Measurements from ENCODE around the gene IL16.
A peak's percentile ranks its signal among the peaks of the same experiment; 100 is the strongest.

Gene IL16

DNA sequence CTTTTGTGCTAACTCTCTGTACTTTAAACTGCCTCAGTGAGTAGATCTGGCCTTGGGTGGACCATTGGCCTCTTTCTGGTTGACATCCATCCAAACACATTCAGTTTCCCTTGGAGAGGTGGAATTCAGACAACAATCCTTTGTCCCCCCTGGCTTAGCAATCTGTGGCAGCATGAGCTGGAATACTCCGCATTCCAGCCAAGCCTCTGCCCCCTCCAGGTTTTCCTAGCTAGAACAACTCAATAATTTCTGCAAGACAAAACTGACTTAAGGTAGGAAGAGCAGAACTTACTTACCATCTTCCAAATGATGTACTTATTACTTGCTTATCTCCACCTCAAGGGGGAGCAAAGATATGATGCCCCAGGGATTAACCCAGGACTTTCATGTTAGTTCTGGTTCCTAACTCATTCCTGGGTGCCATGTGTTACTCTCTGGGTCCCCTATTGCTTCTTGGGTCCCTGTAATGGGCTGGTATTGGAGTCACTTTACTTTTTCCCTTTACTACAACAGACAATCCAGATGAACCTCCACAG, 21.8 kb upstream of the IL16 start:
- no peak for DNase-seq (ENCODE audit: low read depth)
- no peak overlapping the region for H3K4me3 ChIP-seq (replicated peaks; ENCODE audit: low read depth, low read length)
- TF ChIP-seq, protein P1, sequence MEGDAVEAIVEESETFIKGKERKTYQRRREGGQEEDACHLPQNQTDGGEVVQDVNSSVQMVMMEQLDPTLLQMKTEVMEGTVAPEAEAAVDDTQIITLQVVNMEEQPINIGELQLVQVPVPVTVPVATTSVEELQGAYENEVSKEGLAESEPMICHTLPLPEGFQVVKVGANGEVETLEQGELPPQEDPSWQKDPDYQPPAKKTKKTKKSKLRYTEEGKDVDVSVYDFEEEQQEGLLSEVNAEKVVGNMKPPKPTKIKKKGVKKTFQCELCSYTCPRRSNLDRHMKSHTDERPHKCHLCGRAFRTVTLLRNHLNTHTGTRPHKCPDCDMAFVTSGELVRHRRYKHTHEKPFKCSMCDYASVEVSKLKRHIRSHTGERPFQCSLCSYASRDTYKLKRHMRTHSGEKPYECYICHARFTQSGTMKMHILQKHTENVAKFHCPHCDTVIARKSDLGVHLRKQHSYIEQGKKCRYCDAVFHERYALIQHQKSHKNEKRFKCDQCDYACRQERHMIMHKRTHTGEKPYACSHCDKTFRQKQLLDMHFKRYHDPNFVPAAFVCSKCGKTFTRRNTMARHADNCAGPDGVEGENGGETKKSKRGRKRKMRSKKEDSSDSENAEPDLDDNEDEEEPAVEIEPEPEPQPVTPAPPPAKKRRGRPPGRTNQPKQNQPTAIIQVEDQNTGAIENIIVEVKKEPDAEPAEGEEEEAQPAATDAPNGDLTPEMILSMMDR (IDR thresholded peaks at IDR 0.05; ENCODE audit: low read length, missing control alignments): no peak

DNA sequence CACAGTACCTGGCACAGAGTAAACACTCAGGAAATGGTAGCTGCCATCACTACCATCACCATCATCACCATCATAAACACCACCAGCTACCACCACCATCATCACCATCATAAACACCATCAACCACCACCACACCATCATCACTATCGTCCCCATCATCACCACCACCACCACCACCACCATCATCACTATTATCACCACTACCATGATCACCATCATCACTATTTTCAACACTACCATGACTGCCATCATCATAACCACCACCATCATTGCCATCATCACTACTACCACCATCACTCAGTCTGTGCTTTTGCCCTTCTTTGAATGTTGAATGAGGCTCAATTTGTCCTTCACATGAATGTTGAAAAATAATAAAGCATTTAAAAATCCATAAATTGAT, 21.2 kb upstream of the IL16 start:
- no peak for DNase-seq (ENCODE audit: low read depth)
- H3K4me3 ChIP-seq (replicated peaks; ENCODE audit: low read depth, low read length): no peak overlapping the region
- TF ChIP-seq, protein P1 (IDR thresholded peaks at IDR 0.05; ENCODE audit: low read length, missing control alignments): no peak

- no peak for DNase-seq (ENCODE audit: low read depth)
Measured at GRCh38 chr15:81176291-81176893, 20.3 kb upstream of the IL16 start.

DNA sequence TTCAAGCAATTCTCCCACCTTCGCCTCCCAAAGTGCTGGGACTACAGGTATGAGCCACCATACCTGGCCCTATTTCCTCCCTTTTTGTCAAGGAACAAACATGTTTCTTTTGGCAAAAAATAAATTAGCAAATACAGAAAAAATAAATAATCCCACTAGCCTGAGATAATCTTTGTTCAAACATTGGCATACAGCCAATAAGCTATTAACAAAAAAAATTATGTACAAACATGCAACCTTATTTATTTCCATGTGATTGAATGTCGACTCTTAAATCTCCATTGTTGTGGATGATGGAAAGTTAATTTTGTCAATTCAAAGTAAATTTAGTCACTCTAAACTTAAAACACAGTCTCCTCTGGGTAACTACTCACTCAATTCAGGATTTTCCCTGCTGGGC, 18.3 kb upstream of the IL16 start:
- H3K4me3 ChIP-seq (replicated peaks; ENCODE audit: low read depth, low read length): no peak overlapping the region
- TF ChIP-seq, protein P1 (IDR thresholded peaks at IDR 0.05; ENCODE audit: low read length, missing control alignments): no peak
- DNase-seq (ENCODE audit: low read depth): no peak

More at GRCh38 chr15:81176291-81176893, 20.3 kb upstream of the IL16 start:
- no peak overlapping the region for H3K4me3 ChIP-seq (replicated peaks; ENCODE audit: low read depth, low read length)
- TF ChIP-seq, protein P1 (IDR thresholded peaks at IDR 0.05; ENCODE audit: low read length, missing control alignments): peak; percentile 12

DNA sequence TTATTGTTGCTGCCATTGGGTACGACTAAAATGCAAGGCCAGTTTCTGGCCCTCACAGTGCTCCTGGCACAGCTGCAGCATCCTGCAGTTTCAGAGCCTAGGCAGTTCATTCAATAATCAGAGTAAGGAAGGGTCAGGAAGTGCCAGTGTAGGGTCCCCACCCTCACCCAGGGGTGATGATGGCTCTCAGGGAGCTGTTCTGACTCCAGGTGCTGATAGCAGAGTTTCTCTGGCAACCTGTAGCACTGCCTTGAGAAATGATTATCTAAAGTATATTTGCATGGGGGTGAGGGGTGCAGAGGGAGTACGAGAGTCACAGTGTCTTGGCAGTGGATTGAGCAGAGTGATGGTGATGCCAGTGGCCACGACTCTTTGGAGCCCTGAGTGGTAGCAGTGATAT, 15.5 kb upstream of the IL16 start:
- TF ChIP-seq, protein P1 (IDR thresholded peaks at IDR 0.05; ENCODE audit: low read length, missing control alignments): no peak
- no peak overlapping the region for H3K4me3 ChIP-seq (replicated peaks; ENCODE audit: low read depth, low read length)
- no peak for DNase-seq (ENCODE audit: low read depth)

DNA sequence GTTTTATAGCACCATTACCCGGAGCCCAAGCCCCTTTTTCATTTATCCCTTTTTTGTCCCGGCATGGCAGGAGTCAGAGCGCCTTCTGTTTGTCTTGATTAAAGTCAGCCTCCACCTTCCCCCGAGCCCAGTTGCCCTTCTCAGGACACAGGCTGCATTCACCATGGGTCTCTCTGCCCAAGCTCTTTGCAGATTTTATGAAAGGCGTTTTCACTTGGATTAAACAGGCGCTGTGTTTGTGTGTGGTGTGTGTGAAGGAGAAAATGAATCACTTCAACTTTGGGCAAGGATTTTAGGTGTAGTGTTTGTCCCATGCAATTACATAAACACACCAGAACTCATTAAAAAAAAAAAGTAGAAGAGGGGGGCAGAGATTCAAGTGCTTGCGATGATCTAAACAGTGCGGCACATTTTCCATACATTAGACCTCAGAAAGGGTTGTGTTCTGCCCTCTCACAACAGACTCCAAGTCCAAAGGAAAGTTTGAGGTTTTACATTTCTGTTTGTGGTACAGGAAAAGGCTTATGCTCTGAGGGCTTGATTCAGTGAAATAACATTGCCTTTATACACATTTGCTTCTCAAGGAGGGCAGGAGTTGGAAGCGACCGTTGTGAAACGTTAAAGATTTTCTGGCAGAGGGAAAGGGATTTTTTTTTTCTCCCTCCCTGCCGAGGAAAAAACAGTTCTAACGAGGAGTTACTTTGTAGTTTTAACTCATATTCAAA, 14.5 kb upstream of the IL16 start:
- TF ChIP-seq, protein P1 (IDR thresholded peaks at IDR 0.05; ENCODE audit: low read length, missing control alignments): no peak
- no peak overlapping the region for H3K4me3 ChIP-seq (replicated peaks; ENCODE audit: low read depth, low read length)
- DNase-seq (ENCODE audit: low read depth): no peak

All from fibroblast of pulmonary artery (primary cell).